Measurements from ENCODE around the gene GSG1L. TPM values are rescaled to one million over a fixed set of nuclear protein-coding genes. Genes with fewer than 3 reads are reported as not detected.

Gene GSG1L
- total RNA-seq, 1 donor from 2014 or later, result not detected

DNA sequence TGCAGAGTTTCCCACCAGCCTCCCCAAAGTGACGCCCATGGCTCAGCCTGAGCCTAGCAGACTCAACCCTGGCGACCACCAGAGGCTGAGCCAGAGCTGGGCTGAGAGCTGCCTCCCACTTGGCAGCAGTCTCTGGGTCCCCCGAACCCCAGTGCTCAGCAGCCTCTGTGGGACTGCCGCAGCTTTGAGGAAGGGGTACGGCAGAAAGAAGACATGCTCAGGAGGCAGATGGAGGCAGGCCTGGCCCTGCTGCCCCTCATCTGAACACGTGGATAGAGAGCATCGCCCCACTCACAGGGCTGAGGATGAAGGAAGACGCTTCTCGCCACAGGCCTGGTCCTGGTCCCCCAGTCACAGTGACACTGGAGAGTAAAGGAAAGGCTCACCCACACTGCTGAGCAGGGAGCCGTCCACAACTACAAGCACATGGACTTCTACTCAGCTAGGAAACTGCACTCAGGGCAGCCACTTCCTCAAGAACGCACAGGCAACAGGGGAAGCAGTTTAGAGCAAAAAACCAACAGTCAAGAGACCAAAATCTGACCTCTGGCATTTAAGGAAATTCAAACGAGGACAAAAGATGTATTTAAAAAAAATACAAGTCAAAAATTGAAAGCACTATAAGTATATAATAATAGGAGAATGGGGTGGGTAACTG lies 45.2 kb upstream of the GSG1L start:
- DNase-seq (ENCODE audit: low read depth, low spot score), result no peak
- Mint-ChIP-seq H3K4me1 (no peaks in the 10 kb centered on the region), H3K9me3 (no peaks in the 10 kb centered on the region), H3K27ac (ENCODE audit: unreplicated experiment) (no peak overlapping the region), H3K27me3 (ENCODE audit: low read depth) (no peaks in the 10 kb centered on the region), H3K4me3 (no peak overlapping the region), H3K36me3 (ENCODE audit: low read depth) (peaks cover 11% of the 10 kb centered on the region)
- TF ChIP-seq, protein P1, sequence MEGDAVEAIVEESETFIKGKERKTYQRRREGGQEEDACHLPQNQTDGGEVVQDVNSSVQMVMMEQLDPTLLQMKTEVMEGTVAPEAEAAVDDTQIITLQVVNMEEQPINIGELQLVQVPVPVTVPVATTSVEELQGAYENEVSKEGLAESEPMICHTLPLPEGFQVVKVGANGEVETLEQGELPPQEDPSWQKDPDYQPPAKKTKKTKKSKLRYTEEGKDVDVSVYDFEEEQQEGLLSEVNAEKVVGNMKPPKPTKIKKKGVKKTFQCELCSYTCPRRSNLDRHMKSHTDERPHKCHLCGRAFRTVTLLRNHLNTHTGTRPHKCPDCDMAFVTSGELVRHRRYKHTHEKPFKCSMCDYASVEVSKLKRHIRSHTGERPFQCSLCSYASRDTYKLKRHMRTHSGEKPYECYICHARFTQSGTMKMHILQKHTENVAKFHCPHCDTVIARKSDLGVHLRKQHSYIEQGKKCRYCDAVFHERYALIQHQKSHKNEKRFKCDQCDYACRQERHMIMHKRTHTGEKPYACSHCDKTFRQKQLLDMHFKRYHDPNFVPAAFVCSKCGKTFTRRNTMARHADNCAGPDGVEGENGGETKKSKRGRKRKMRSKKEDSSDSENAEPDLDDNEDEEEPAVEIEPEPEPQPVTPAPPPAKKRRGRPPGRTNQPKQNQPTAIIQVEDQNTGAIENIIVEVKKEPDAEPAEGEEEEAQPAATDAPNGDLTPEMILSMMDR (conservative IDR thresholded peaks at IDR 0.05), result no peak

DNA sequence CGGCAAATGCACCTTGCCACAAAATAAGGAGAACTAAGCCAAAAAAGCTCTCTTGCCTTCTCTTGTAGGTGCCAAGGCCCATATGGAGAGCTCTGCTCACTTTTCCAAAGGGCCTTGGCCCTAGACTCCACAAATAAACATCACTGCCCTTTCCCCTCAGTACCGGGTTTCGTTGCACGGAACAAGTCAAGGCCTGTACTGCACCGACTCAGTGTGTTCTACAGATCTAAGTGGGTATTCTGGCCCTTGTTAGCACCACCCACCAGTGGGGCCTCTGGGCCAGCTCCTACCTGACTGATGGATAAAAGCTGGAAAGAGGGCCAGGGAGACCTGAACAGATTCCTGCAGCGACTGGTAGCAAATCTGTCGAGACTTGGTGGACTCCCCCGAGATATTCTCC lies 43.7 kb upstream of the GSG1L start:
- H3K36me3 Mint-ChIP-seq (ENCODE audit: low read depth), result peaks cover 9% of the 10 kb centered on the region
- no peaks in the 10 kb centered on the region for H3K4me1 Mint-ChIP-seq
- TF ChIP-seq, protein P1 (conservative IDR thresholded peaks at IDR 0.05), result no peak
- no peak overlapping the region for H3K4me3 Mint-ChIP-seq
- H3K9me3 Mint-ChIP-seq, result no peaks in the 10 kb centered on the region
- H3K27ac Mint-ChIP-seq (ENCODE audit: unreplicated experiment), result no peak overlapping the region
- H3K27me3 Mint-ChIP-seq (ENCODE audit: low read depth), result no peaks in the 10 kb centered on the region
- DNase-seq (ENCODE audit: low read depth, low spot score), result no peak

DNA sequence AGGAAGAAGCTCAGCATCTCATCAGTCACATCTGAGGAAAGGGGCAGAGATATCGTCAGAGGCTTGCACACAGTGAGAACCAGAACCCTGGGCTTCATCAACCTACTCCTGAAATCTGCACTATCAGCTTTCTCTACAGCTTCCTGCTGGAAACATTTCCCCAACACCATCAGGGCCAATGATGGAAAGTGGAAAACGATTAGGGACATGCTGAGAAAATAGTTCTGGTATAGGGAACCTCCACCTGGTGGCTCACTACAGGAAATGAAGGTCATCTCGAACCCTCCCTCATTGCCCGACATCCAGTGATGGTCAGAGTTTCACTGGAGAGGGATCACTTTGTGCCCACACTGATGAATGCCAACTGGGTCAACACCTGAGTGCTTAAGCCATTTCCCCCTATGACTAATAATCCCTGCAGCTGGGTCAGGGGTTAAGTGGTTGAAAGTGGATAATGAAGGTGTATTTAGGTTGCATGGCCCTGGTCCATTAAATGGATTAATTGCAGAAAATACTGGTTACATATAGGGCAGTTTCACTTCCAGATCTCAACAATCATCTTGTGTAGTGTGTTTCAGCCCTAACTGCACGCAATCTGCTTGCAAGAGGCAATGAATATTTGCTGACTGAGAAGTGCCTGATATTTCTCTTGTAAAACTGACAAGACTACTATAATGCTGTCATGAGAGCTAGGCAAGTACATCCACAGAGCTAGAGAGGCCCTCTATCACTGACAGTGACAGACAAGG lies 43.1 kb upstream of the GSG1L start:
- no peak overlapping the region for H3K27ac Mint-ChIP-seq (ENCODE audit: unreplicated experiment)
- no peaks in the 10 kb centered on the region for H3K27me3 Mint-ChIP-seq (ENCODE audit: low read depth)
- peaks cover 9% of the 10 kb centered on the region for H3K36me3 Mint-ChIP-seq (ENCODE audit: low read depth)
- TF ChIP-seq, protein P1 (conservative IDR thresholded peaks at IDR 0.05), result no peak
- no peak overlapping the region for H3K4me3 Mint-ChIP-seq
- H3K9me3 Mint-ChIP-seq, result no peaks in the 10 kb centered on the region
- DNase-seq (ENCODE audit: low read depth, low spot score), result no peak
- H3K4me1 Mint-ChIP-seq, result no peaks in the 10 kb centered on the region

DNA sequence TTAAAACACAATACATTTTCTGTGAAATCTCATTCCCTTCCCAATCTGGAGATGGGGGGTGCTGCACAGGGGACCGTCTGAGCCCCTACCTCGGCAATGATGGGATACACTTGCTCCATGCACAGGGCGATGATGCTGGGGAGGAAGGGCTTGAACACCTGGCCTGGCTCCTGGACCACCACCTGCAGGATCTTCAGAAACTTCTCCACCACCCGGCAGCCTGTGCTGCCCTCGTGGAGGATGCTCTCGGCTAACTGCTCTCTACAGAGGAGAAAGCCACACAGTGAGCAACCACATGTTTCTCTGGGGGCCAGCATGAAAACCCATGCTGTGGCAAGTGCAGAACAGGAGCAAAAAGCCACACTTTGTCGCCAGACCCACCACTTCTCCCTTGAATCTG lies 42.4 kb upstream of the GSG1L start:
- Mint-ChIP-seq H3K27me3 (ENCODE audit: low read depth) (no peaks in the 10 kb centered on the region), H3K9me3 (no peaks in the 10 kb centered on the region), H3K36me3 (ENCODE audit: low read depth) (peaks cover 9% of the 10 kb centered on the region), H3K4me3 (no peak overlapping the region), H3K27ac (ENCODE audit: unreplicated experiment) (no peak overlapping the region), H3K4me1 (no peaks in the 10 kb centered on the region)
- TF ChIP-seq, protein P1 (conservative IDR thresholded peaks at IDR 0.05), result no peak
- DNase-seq (ENCODE audit: low read depth, low spot score), result no peak

GRCh38 chr16:28105297-28105696 lies 41.8 kb upstream of the GSG1L start:
- no peak for DNase-seq (ENCODE audit: low read depth, low spot score)
- H3K4me3 Mint-ChIP-seq, result no peak overlapping the region
- TF ChIP-seq, protein P1 (conservative IDR thresholded peaks at IDR 0.05), result no peak
- H3K27me3 Mint-ChIP-seq (ENCODE audit: low read depth), result no peaks in the 10 kb centered on the region
- no peaks in the 10 kb centered on the region for H3K4me1 Mint-ChIP-seq
- no peaks in the 10 kb centered on the region for H3K9me3 Mint-ChIP-seq
- H3K27ac Mint-ChIP-seq (ENCODE audit: unreplicated experiment), result no peak overlapping the region
- H3K36me3 Mint-ChIP-seq (ENCODE audit: low read depth), result peaks cover 10% of the 10 kb centered on the region

Data from neural crest cell (in vitro differentiated cells).